IPS-15b (cell line): Measurements from ENCODE around the gene ENAM.
"Not testable (repeated sequence)": the region's sequence is repeated elsewhere in the genome, so short reads cannot be mapped to it uniquely, and the experiment has no call there.

Experiments used
- H3K27me3 ChIP-seq: one replicate; pipeline ENCODE4 v1.6.1; 2013; ENCODE audit warnings: low read length; ENCODE audit not compliant: control insufficient read depth, insufficient read depth
- H3K36me3 ChIP-seq: one replicate; pipeline ENCODE4 v1.6.1; 2013; ENCODE audit warnings: low read length; ENCODE audit not compliant: control insufficient read depth, insufficient read depth
- H3K4me1 ChIP-seq: one replicate; pipeline ENCODE4 v1.6.1; 2013; ENCODE audit warnings: mild to moderate bottlenecking, low read length; ENCODE audit not compliant: control insufficient read depth, insufficient read depth
- H3K4me3 ChIP-seq: one replicate; pipeline ENCODE4 v1.5.1; 2013; ENCODE audit warnings: low read depth, low read length
- H3K9ac ChIP-seq: one replicate; pipeline ENCODE4 v1.6.1; 2013; ENCODE audit warnings: low read depth, mild to moderate bottlenecking, low read length
- H3K9me3 ChIP-seq: one replicate; pipeline ENCODE4 v1.6.1; 2013; ENCODE audit warnings: mild to moderate bottlenecking, low read length; ENCODE audit not compliant: control insufficient read depth, insufficient read depth

The ENAM gene

GRCh38 chr4:70687392-70687791 is 58.8 kb downstream of the ENAM start:
- no peaks in the 10 kb centered on the region for H3K36me3 ChIP-seq
- peak overlapping the region; percentile 79 for H3K4me3 ChIP-seq
- no peaks in the 10 kb centered on the region for H3K27me3 ChIP-seq
- H3K9me3 ChIP-seq, result no peaks in the 10 kb centered on the region
- H3K9ac ChIP-seq, result peak overlapping the region; percentile 75
- peaks cover 3% of the 10 kb centered on the region for H3K4me1 ChIP-seq

GRCh38 chr4:70687821-70688794 is 59.6 kb downstream of the ENAM start, which contains the start of gene UTP3:
Gene UTP3 (plus strand): TSS chr4:70688532. CDS start chr4:70688678, 146 bp downstream.
- peak within 1 kb of the TSS; percentile 75 for H3K9ac ChIP-seq
- peaks cover 3% of the 10 kb centered on the region for H3K4me1 ChIP-seq
- H3K9me3 ChIP-seq, result no peaks in the 10 kb centered on the region
- H3K36me3 ChIP-seq, result no peaks in the 10 kb centered on the region
- peak within 1 kb of the TSS; percentile 79 for H3K4me3 ChIP-seq
- H3K27me3 ChIP-seq, result no peaks in the 10 kb centered on the region

- H3K4me3 ChIP-seq, result peak overlapping the region; percentile 79
- H3K9me3 ChIP-seq, result no peaks in the 10 kb centered on the region
- H3K9ac ChIP-seq, result peak overlapping the region; percentile 75
- H3K36me3 ChIP-seq, result no peaks in the 10 kb centered on the region
- H3K4me1 ChIP-seq, result peaks cover 3% of the 10 kb centered on the region
- no peaks in the 10 kb centered on the region for H3K27me3 ChIP-seq
Observed at GRCh38 chr4:70688795-70689231, 60.3 kb downstream of the ENAM start.

GRCh38 chr4:70691661-70692060 is 63.1 kb downstream of the ENAM start:
- no peak overlapping the region for H3K9ac ChIP-seq
- no peak overlapping the region for H3K4me3 ChIP-seq
- H3K4me1 ChIP-seq, result peaks cover 3% of the 10 kb centered on the region
- H3K9me3 ChIP-seq, result no peaks in the 10 kb centered on the region
- no peaks in the 10 kb centered on the region for H3K36me3 ChIP-seq
- H3K27me3 ChIP-seq, result no peaks in the 10 kb centered on the region

- H3K27me3 ChIP-seq, H3K36me3 ChIP-seq, H3K9me3 ChIP-seq, H3K4me1 ChIP-seq, H3K9ac ChIP-seq, H3K4me3 ChIP-seq: not testable (repeated sequence)
Observed at GRCh38 chr4:70694633-70695032, 66.1 kb downstream of the ENAM start.
